Activated CD4-positive, alpha-beta T cell treated with anti-CD3 and anti-CD28 coated beads, Interleukin-2, Interleukin-4, amounts not matched to agents 100 ng/mL and 50 ng/mL, durations not matched to agents 16 hours and 8 hours (primary cell): ENCODE measurements around the gene PTPRE.

Source experiments
- DNase-seq: peaks from one replicate; pipeline ENCODE4 v3.0.0-alpha.2; 2020; ENCODE audit warnings: low spot score

The PTPRE gene

GRCh38 chr10:127906548-127907377 lies at the start of gene PTPRE:
Gene PTPRE (plus strand): TSS chr10:127907103. CDS start chr10:128040882, 133,779 bp downstream.
- peak; percentile 74 for DNase-seq

DNA sequence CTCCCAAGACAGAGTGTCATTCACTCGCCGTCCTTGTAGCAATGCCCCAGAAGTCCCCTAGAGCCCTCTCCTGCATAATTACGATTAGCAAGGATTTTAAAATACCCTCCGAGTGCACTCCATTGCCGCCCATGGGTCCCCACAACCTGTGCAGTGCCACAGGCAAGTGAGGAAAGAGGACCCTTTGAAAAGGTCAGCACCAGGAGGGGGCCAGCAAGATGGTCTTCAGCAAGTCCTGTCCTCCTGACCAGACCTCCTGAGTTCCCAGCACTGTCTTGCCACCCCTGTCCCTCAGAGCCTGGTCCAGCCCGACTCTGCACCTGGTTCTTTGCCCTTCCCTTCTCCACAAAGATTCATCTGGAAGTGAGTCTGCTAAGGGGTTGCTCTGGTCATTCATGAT lies 46.3 kb upstream of the PTPRE start:
- DNase-seq, result no peak

DNA sequence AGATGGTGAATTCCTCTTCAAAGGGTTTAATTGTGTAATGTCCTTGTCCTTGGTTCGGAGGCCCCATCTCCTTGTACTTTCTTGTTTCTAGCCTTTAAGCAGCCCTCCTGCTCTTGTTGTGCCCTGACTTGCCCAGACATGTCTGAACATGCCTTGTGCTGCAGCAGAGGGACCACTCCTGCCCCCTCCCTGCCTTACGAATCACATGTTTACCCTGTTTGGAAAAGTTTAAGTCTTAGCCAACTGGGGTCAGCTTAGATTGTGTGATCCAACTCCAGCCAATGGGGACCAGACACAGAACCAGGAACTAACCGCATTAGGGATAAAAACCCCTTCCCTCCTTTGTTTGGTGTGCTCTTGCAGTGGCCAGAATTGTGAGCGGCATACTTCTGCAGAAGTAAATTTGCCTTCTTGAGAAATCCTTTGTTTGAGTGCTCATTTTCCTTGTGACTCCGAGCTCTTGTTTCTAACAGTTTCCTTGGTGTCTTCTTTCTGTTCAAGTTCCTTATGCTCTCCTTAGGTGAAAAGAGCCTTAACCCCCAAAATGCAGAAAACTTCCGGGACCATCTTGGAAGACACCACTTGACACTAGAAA lies 43.6 kb upstream of the PTPRE start:
- DNase-seq, result no peak

DNA sequence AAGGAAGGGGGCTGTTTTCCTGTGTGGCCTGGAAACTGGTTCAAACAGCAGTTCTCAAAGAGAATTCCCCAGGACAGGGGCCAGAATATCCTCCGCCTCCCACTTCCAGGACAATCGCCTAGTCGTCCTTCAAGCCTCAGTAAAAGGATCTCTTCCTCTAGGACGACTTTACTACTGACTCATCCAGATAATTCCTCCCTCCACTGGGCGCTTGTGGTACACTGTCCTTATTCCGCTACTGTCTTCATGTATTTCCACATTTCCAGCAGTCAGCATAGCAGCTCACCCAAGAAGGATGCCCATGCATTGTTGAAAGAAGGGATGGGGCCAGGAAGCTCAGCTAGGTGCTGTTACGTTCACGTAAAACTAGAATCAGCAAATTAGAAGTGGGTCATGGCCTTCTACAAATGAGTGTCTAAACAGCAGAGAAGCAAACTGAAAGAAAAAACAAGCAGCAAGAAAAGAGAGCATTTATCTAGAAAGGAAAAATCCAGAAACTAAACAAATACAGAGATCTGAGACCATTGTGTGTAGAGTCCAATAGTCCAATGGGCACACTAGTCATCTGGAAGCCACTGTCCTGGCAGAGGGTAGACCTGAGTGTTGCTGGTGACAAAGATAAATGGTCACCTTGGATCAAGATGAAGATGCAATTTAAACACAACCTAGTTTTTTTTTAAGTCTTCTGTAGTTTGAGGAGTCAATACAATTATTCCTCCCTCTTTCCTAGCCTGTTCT lies 40.5 kb upstream of the PTPRE start:
- DNase-seq, result no peak

DNA sequence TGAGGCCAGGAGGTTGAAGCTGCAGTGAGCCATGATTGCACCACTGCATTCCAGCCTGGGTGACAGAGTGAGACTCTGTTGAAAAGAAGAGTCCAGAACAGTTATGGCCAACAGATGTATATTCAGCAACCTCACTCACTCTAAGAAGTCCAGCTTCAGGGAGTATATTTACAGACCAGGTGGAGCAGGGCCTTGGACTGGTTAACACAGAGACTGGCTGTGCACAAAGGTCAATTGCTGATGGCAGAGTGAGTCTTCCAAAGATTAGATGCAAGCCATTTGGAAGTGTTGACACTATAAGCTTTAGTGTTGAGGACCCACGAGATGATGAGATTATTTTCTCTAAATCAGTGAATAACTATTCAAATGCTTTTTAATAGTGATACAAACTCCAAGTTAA lies 39.1 kb upstream of the PTPRE start:
- DNase-seq, result no peak

DNA sequence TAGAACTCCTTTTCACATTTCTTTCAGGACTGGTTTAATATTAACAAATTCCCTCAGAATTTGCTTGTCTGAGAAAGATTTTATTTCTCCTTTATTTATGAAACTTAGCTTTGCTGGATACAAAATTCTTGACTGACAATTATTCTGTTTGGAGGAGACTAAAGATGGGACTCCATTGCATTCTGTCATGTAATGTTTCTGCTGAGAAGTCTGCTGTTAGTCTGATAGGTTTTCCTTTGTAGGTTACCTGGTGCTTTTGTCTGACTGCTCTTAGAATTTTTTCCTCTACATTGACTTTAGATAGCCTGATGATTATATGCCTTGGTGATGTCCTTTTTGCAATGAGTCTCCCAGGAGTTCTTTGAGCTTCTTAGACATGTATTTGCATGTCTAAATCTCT lies 37.6 kb upstream of the PTPRE start:
- DNase-seq, result no peak

- no peak for DNase-seq
These were observed 35.3 kb upstream of the PTPRE start for GRCh38 chr10:127871631-127872010.

DNA sequence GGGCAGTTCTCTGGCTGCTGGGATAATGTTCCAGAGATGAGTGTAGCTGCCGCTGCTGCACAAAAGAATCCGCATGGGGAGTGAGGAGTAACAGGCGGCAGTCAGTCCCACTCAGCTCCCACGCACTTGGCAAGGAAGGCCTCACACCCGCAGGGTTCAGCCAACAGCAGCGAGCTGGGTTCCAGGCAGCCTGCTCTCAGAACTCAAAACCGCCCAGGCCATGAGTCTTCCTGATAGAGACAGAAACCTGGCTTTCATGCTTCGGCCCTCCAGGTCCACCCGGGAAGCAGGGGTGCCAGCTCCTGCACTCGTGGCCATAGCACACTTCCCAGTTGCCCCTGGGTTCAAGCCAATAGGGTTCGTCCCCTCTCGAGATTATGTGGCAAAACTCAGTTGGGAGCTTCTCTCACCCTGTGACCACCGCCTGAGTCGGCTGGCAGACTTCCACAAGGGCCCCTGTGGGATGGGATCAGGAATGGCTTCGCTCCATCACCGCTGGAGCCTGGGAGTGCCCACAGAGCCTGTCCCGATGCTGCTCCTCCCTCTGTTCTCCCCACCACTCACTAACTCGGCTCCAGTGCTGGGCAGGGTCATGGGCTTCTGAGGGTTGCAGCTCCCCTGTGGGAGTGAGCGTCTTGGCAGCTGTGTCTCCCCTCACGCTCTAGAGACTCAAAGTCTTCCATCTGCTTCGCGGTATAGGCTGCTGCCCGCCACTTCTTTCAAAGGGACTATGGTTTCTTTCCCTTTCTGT lies 34.7 kb upstream of the PTPRE start:
- DNase-seq, result no peak

DNA sequence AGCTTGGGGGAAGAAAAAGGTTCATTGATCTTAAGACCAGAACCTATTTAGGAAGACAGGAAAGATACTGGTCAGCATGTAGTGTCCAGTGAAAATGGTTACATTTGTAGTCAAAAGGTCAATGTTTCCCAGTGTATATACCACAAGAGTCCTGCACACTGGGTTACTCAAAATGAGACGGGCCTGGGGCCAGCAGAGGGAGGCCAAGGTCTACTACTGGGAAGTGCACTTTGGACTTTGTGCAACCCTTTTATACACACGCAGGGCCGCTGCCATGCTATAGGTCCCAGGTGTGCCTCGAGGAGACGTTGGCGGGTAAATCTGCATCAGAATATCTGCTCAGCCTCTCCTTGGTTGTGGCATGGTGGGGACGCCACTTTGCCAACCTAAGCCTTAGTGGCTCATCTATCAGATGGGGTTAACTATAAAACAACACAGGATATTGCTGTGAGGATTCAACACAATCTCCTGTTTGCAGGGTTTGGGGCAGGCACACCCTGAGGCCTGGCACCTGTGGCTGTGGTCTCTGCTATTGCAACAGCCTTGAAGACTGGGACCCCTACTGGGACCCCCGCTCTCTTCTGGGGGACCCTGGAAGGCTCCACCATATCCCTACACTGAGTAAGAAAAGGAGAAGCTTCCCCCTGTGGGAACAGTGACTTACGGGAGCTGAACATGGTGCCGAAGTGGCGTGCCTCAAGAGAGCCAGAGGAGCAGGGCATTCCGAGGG lies 33.9 kb upstream of the PTPRE start:
- DNase-seq, result no peak

DNA sequence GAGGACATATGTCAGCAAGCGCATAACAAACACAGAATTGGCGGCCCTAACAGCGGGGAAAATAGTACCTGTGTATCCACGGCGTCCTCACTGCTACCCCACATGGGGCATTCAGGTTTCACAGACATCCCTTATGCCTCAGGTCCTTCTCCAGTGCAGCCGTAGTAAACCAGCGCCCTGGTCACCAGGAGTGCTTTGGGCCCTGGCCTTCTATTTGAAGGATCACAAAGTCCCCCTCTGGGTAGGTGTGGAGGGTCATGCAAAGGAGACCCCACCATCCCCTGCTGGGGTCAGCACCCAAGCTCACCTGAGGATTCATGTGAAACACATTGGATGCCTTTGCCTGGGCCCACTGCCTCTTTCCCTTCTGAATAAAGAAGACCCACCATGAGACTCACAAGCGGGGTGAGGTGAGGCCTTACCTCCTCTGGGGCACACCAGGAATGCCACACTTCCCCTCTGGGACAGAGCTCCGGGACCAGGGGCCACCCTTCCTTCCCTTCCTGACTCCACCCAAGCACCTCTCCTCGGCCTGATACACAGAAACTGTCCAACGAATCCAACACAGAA lies 32.9 kb upstream of the PTPRE start:
- no peak for DNase-seq

- no peak for DNase-seq
These were observed 32.0 kb upstream of the PTPRE start for GRCh38 chr10:127874671-127875448.

- no peak for DNase-seq
These were observed 31.5 kb upstream of the PTPRE start for GRCh38 chr10:127875449-127875765.

GRCh38 chr10:127875916-127876315 lies 31.0 kb upstream of the PTPRE start:
- no peak for DNase-seq

DNA sequence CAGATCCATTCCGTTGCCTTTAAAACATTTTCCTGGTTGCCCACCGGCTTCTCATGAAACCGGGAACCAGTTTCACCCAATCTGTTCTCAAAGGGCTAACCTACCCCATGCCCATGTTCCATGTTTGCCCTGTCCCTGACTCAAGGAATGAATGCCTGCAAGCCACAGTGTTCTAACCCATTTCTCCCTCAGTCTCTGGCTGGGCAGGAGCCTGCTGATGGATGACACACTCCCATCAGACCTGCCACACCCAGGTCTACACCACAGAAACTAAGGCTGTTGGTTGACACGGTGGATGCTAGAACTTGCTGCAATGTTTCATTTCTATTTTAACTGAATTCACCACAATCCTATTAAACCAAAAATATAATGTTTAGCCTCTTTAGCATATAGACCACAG lies 29.8 kb upstream of the PTPRE start:
- no peak for DNase-seq

DNA sequence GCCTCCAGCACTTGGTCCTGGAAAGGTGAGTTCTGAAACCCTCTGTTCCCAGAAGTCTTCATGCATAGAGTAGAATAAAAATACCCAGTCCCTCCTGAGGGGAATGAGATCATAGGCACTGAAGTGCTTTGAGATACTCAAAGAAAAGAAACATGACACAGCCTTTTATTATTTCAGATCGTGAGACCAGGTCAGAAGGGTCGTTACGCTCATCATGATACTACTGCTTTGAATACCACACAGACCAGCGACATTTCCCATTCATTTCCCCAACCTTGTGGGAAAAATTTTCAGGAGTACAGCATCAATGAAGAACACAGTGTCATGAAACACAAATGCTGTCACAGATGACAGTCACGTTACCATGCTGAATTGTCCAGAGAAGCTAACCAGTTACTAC lies 29.2 kb upstream of the PTPRE start:
- peak; percentile 33 for DNase-seq

GRCh38 chr10:127878475-127879055 lies 28.3 kb upstream of the PTPRE start:
- peak; percentile 65 for DNase-seq

GRCh38 chr10:127880557-127880956 lies 26.3 kb upstream of the PTPRE start:
- peak; percentile 17 for DNase-seq

DNA sequence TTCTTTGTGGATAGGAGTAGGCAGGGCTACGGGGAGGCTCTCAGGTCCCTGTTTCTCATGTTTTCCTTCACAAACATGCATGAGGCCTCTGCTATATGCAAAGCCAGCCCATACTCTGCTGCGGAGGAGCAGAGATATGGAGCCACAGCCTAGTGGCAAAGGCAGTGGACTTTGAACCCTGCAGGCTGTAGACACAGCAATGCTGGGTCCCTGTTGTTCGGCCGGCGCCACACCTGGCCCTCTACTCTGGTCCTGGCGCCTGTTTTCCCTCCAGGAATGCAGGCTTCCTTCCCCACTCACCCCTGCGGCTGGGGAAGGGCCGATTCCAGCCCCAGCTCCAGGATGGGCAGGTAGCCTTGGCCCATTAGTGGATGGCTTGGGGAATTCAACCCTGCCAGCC lies 25.6 kb upstream of the PTPRE start:
- DNase-seq, result no peak

DNA sequence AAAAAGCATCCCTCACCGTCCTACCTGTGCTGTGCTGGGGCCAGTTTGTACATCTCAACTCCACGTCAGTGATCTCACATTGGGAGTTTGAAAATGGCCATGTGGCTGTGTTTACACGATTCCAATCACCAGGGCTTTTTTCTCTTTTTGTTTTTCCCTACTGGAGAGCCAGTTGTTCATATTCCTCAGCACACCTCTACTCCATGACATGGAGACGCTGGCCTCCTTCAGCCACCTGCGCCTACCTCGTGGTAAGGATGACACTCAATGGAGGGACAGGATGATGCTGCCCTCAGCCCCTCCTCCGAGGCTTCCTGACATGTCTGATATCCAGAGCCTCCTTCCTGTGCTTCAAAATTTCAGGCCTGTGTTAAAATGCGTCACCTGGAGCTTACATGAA lies 24.5 kb upstream of the PTPRE start:
- DNase-seq, result no peak

DNA sequence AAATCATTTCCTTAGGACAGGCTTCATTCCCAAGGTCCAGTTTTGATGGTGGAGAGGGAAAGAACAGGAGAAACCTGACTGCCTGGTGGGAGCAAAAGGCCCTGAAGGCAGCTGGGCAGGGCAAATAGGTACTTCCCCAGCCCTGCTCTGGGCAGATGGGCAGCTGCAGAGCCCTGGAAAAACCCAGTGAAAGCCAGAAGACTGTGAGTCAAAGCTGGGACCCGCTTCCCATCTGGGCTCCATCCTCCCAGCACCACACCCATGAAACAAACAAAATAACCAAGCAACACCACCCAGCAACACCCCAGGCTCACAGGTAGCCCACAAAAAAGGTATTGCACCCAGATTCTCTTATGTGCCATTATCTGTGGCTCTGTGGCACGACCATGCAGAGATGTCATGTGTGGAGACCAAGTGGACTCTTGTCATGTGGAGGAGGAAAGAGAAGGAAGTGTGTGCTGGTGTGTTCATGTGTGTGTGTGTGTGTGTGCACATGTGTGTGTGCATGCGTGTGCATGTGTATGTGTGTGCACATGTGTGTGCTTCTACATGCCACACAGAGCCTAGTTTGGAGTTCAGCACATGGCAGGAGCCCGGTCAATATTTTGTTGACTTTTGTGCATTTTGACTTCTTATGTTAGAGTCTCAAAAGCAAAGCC lies 24.0 kb upstream of the PTPRE start:
- DNase-seq, result no peak
